GM13976 (cell line): ENCODE data around the gene TBCK.

Experiments
- DNase-seq: peaks from one replicate; pipeline ENCODE4 v3.0.0; 2012; ENCODE audit warnings: low spot score
- in situ Hi-C: fragments of 300-500 bp; cut with MboI; formaldehyde crosslinking; loops from one replicate; pipeline ENCODE4 v1.12.0; 2022; ENCODE audit warnings: low sequenced_read_pairs, mixed read lengths, inconsistent platforms; ENCODE audit not compliant: unreplicated experiment
- TF ChIP-seq, protein P1 (sequence below): IDR thresholded peaks from 2 replicates; pipeline ENCODE4 v1.5.1; 2012; ENCODE audit warnings: borderline replicate concordance, mild to moderate bottlenecking; ENCODE audit not compliant: insufficient read depth; ENCODE audit errors: extremely low read depth, missing control alignments, control extremely low read depth

TBCK gene

GRCh38 chr4:105996845-105997244 is 319.2 kb downstream of the TBCK start:
- TF ChIP-seq, protein P1, sequence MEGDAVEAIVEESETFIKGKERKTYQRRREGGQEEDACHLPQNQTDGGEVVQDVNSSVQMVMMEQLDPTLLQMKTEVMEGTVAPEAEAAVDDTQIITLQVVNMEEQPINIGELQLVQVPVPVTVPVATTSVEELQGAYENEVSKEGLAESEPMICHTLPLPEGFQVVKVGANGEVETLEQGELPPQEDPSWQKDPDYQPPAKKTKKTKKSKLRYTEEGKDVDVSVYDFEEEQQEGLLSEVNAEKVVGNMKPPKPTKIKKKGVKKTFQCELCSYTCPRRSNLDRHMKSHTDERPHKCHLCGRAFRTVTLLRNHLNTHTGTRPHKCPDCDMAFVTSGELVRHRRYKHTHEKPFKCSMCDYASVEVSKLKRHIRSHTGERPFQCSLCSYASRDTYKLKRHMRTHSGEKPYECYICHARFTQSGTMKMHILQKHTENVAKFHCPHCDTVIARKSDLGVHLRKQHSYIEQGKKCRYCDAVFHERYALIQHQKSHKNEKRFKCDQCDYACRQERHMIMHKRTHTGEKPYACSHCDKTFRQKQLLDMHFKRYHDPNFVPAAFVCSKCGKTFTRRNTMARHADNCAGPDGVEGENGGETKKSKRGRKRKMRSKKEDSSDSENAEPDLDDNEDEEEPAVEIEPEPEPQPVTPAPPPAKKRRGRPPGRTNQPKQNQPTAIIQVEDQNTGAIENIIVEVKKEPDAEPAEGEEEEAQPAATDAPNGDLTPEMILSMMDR: no peak
- in situ Hi-C loops: no loop called here
- DNase-seq: no peak

GRCh38 chr4:105994841-105995501 is 321.0 kb downstream of the TBCK start:
- TF ChIP-seq, protein P1: no peak
- in situ Hi-C loops: no loop called here
- DNase-seq: no peak

DNA sequence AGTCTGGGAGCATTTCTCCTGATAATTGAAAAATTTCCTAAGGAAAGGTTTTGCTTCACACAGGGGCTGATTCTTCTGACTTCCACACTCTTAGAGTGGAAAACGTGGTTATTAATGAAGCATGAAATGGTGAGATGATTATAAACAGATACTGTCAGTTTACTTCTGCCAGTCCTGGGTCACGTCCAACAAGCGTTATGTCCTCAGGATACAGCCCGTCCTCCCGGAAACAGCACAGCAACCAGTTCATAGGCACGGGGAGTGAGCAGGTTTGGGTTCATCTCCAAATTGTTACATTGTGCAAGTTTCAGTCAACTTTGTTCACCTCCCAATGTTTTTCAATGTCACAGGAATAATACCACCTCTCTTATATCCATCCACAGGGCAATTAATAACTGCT is 321.9 kb downstream of the TBCK start:
- DNase-seq: no peak
- TF ChIP-seq, protein P1: no peak
- in situ Hi-C loops: no loop called here

GRCh38 chr4:105992641-105993305 is 323.2 kb downstream of the TBCK start:
- TF ChIP-seq, protein P1: no peak
- in situ Hi-C loops: no loop called here
- no peak for DNase-seq

- in situ Hi-C loops: no loop called here
- TF ChIP-seq, protein P1: no peak
- DNase-seq: no peak
These were observed 324.3 kb downstream of the TBCK start for GRCh38 chr4:105991726-105992125.
